GM15510 (cell line): ENCODE data around the gene NR6A1.

Experiments
- POLR2A ChIP-seq: IDR thresholded peaks from 3 replicates; pipeline ENCODE4 v1.6.1; 2011; ENCODE audit warnings: borderline replicate concordance; ENCODE audit not compliant: insufficient read length; ENCODE audit errors: extremely low read depth

Gene NR6A1

GRCh38 chr9:124733964-124734740 is 37.0 kb downstream of the NR6A1 start:
- no peak for TF ChIP-seq POLR2A

GRCh38 chr9:124730772-124731171 is 40.3 kb downstream of the NR6A1 start:
- no peak for TF ChIP-seq POLR2A

GRCh38 chr9:124726886-124727285 is 44.2 kb downstream of the NR6A1 start:
- no peak for TF ChIP-seq POLR2A

- no peak for TF ChIP-seq POLR2A
These were observed 46.1 kb downstream of the NR6A1 start for GRCh38 chr9:124725068-124725452.

- TF ChIP-seq POLR2A, result no peak
These were observed 46.6 kb downstream of the NR6A1 start for GRCh38 chr9:124724415-124725067.

- TF ChIP-seq POLR2A, result no peak
These were observed 47.8 kb downstream of the NR6A1 start for GRCh38 chr9:124723352-124723751.

GRCh38 chr9:124721109-124721906 is 49.8 kb downstream of the NR6A1 start:
- no peak for TF ChIP-seq POLR2A

- no peak for TF ChIP-seq POLR2A
These were observed 50.5 kb downstream of the NR6A1 start for GRCh38 chr9:124720429-124721108.

- TF ChIP-seq POLR2A, result no peak
These were observed 52.2 kb downstream of the NR6A1 start for GRCh38 chr9:124718928-124719327.

- no peak for TF ChIP-seq POLR2A
These were observed 53.5 kb downstream of the NR6A1 start for GRCh38 chr9:124717597-124717996.

- TF ChIP-seq POLR2A, result no peak
These were observed 54.3 kb downstream of the NR6A1 start for GRCh38 chr9:124716808-124717207.

GRCh38 chr9:124710766-124711165 is 60.3 kb downstream of the NR6A1 start:
- TF ChIP-seq POLR2A, result no peak

GRCh38 chr9:124709292-124709690 is 61.8 kb downstream of the NR6A1 start:
- no peak for TF ChIP-seq POLR2A

- no peak for TF ChIP-seq POLR2A
These were observed 62.3 kb downstream of the NR6A1 start for GRCh38 chr9:124708633-124709291.

GRCh38 chr9:124708074-124708473 is 63.0 kb downstream of the NR6A1 start:
- TF ChIP-seq POLR2A, result no peak

- TF ChIP-seq POLR2A, result no peak
These were observed 63.4 kb downstream of the NR6A1 start for GRCh38 chr9:124707666-124708065.
